Panc1 (cell line): Measurements from ENCODE around the gene TUBB2B. TPM values are rescaled to one million over a fixed set of nuclear protein-coding genes. Genes with fewer than 3 reads are reported as not detected.

ENCODE experiments used
- ATAC-seq: fragments of 200-7000 bp; cut with Tn5 transposase; 2 replicates; pipeline ENCODE4 v1.9.1; 2020; ENCODE audit warnings: mild to moderate bottlenecking, moderate library complexity
- BruUV-seq: library from RNA; stranded (reverse); fragments of 400-500 nt; replicated peaks from 2 replicates; lab custom pipeline; 2021; lab: Mats Ljungman, UMichigan
- CTCF ChIA-PET: fragments of 300-600 bp; sonication (Branson Sonifier 250); formaldehyde crosslinking; loops from one replicate; lab custom pipeline; 2022; ENCODE audit warnings: antibody characterized with exemption; lab: Charles Lee
- POLR2A ChIA-PET: fragments of 300-600 bp; sonication (Branson Sonifier 250); formaldehyde crosslinking; loops from one replicate; lab custom pipeline; 2022; ENCODE audit warnings: antibody characterized with exemption; lab: Charles Lee
- DNase-seq: peaks from one replicate; pipeline ENCODE4 v3.0.0-alpha.2; 2010; ENCODE audit warnings: low read depth, low spot score
- H3K27ac ChIP-seq: 2 replicates; pipeline ENCODE4 v1.5.1; 2011; ENCODE audit warnings: mild to moderate bottlenecking, low read length, inconsistent platforms
- H3K27me3 ChIP-seq: fragments of 200-500 bp; sonication (Bioruptor generic); 2 replicates; pipeline ENCODE4 v1.6.0; 2014; ENCODE audit warnings: low read length, inconsistent platforms; ENCODE audit not compliant: control insufficient read depth, insufficient read depth
- H3K36me3 ChIP-seq: fragments of 200-500 bp; sonication (Bioruptor generic); 2 replicates; pipeline ENCODE4 v1.5.1; 2014; ENCODE audit warnings: inconsistent platforms, mild to moderate bottlenecking, low read length, moderate library complexity; ENCODE audit not compliant: control insufficient read depth, insufficient read depth
- H3K4me1 ChIP-seq: 2 replicates; pipeline ENCODE4 v1.5.1; 2011; ENCODE audit warnings: inconsistent platforms, mild to moderate bottlenecking, low read length, moderate library complexity; ENCODE audit not compliant: control insufficient read depth, insufficient read depth
- H3K4me3 ChIP-seq, 2 experiments: 2 replicates each; pipeline ENCODE4 v1.5.1; 2011 to 2012; ENCODE audit warnings: low read depth in 2 of 2, low read length in 2 of 2, mild to moderate bottlenecking in 2 of 2, inconsistent platforms in 1 of 2, moderate library complexity in 1 of 2
- H3K9me3 ChIP-seq: fragments of 200-500 bp; sonication (Bioruptor generic); 2 replicates; pipeline ENCODE4 v1.5.1; 2014; ENCODE audit warnings: low read depth, mild to moderate bottlenecking, inconsistent platforms, low read length, moderate library complexity; ENCODE audit not compliant: control insufficient read depth, insufficient read depth
- CTCF ChIP-seq: fragments of 450-650 bp; IDR thresholded peaks from 2 replicates; pipeline ENCODE4 v1.5.1; 2017; ENCODE audit warnings: mild to moderate bottlenecking
- POLR2AphosphoS5 ChIP-seq: IDR thresholded peaks from 2 replicates; pipeline ENCODE4 v1.6.1; 2012; ENCODE audit warnings: mild to moderate bottlenecking, low read depth, low read length, moderate library complexity
- REST ChIP-seq, 2 experiments: IDR thresholded peaks; 2 replicates each; pipeline ENCODE4 v1.6.1; 2011 to 2012; ENCODE audit warnings: low read depth in 2 of 2, control low read depth in 1 of 2, low read length in 1 of 2, mild to moderate bottlenecking in 1 of 2, moderate library complexity in 1 of 2; ENCODE audit not compliant: insufficient read depth in 1 of 2
- SIN3A ChIP-seq: IDR thresholded peaks from 2 replicates; pipeline ENCODE4 v1.6.1; 2012; ENCODE audit warnings: low read depth, mild to moderate bottlenecking, low read length, moderate library complexity, borderline replicate concordance; ENCODE audit not compliant: insufficient read depth
- TCF7L2 ChIP-seq: IDR thresholded peaks from 2 replicates; pipeline ENCODE4 v1.6.1; 2011; ENCODE audit warnings: mild to moderate bottlenecking, low read depth, low read length, inconsistent platforms
- in situ Hi-C: cut with HindIII; loops from 2 replicates; pipeline ENCODE4 v1.10.0; 2016; ENCODE audit warnings: low sequenced_read_pairs, low pct_unique_long_range_greater_than_20kb
- intact Hi-C: fragments of 100-400 bp; cut with micrococcal nuclease; formaldehyde crosslinking; loops from one replicate; pipeline ENCODE4 v1.10.0; 2022; ENCODE audit not compliant: unreplicated experiment
- total RNA-seq: library from RNA; stranded (reverse); gene quantifications from one replicate; pipeline ENCODE4 v1.2.1, GENCODE V29; 2021; ENCODE audit not compliant: unreplicated experiment

Gene TUBB2B
- total RNA-seq, 1 experiment from 2014 or later = 22.7 TPM

DNA sequence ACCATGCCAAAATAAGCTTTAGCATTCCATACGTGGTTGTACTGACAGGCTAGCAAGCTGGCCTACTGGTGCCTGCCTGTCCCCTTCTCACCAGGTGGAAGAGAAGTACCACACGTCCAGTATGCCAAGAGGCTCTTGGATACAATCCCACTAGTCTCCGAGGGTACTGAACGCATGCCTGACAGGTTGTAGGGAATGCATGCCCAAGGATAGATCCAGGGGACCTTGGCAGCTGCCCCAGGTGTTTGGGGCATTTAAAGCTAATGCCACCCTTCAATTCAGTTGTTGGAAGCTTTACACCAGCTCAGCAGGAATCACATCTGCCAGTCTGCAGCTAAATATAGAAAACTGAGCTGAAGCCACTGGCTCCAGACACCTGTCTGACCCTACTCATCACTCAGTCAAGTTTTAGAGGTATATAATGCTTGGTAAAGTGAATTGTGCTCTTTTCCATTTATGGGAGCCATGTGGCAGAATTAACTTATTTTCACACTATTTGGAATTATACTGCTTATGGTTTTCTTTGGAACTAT is 4.9 kb downstream of the TUBB2B start:
- no peak for ATAC-seq
- no peak for DNase-seq
- Histone ChIP-seq H3K9me3 (no peaks in the 10 kb centered on the region), H3K4me1 (no peaks in the 10 kb centered on the region), H3K36me3 (no peaks in the 10 kb centered on the region), H3K27ac (no peak overlapping the region), H3K27me3 (no peaks in the 10 kb centered on the region; the same call in 1 of the 2 replicates), H3K4me3 (no peak overlapping the region)
- POLR2A ChIA-PET = no interaction called here
- BruUV-seq = no TSS peak
- intact Hi-C loops (no loop called here), in situ Hi-C loops (no loop called here)
- TF ChIP-seq POLR2AphosphoS5 (no peak), CTCF (no peak), REST (IDR thresholded peaks at IDR 0.05; ENCODE audit: insufficient read depth in 1 of 2, low read depth in 2 of 2, low read length in 1 of 2) (no peak)
- CTCF ChIA-PET = interaction anchor here (0.7 kb wide), 1 partner anchor 100 kb away, joined by 3 read pairs; no protein-coding TSS in a partner anchor

GRCh38 chr6:3221578-3221977 is 5.9 kb downstream of the TUBB2B start:
- no TSS peak for BruUV-seq
- intact Hi-C loops = no loop called here
- Histone ChIP-seq H3K27me3 (no peaks in the 10 kb centered on the region; the same call in 1 of the 2 replicates), H3K36me3 (no peaks in the 10 kb centered on the region), H3K27ac (no peak overlapping the region), H3K4me1 (no peaks in the 10 kb centered on the region), H3K4me3 (no peak overlapping the region), H3K9me3 (no peaks in the 10 kb centered on the region)
- ChIA-PET POLR2A (no interaction called here), CTCF (no interaction called here)
- DNase-seq (no peak), ATAC-seq (no peak)
- in situ Hi-C loops = no loop called here
- TF ChIP-seq SIN3A (no peak), POLR2AphosphoS5 (no peak), CTCF (no peak), REST (IDR thresholded peaks at IDR 0.05; ENCODE audit: insufficient read depth in 1 of 2, low read depth in 2 of 2, low read length in 1 of 2) (no peak), TCF7L2 (no peak)
